Adrenal gland (tissue), 12 donors: Measurements from ENCODE around the gene RAMP2. TPM values are rescaled to one million over a fixed set of nuclear protein-coding genes. Genes with fewer than 3 reads are reported as not detected.

Experiments
- DNase-seq, 7 donors: peaks; one replicate each; pipeline ENCODE4 v3.0.0-alpha.2; 2019 to 2020
- H3K27ac ChIP-seq, 5 donors: fragments of 200-600 bp; sonication (generic) in 4 of 5; 1 replicate in 3 of 5; 2 replicates in 2 of 5; pipeline versions ENCODE4 v1.5.1 to v1.8.0; 2016 to 2020; ENCODE audit warnings: mild to moderate bottlenecking in 1 of 5
- H3K27me3 ChIP-seq: fragments of 200-600 bp; 2 replicates; pipeline ENCODE4 v1.8.0; 2021
- H3K36me3 ChIP-seq, 2 donors: fragments of 200-600 bp; replicated peaks in 1 of 2; 1 replicate in 1 of 2; 2 replicates in 1 of 2; pipeline versions ENCODE4 v1.5.1 to v1.8.0; 2018 to 2022
- H3K4me1 ChIP-seq, 2 donors: fragments of 200-600 bp; replicated peaks in 1 of 2; 1 replicate in 1 of 2; 2 replicates in 1 of 2; pipeline versions ENCODE4 v1.5.1 to v1.8.0; 2018 to 2021
- H3K4me3 ChIP-seq, 4 donors: fragments of 200-600 bp; sonication (generic) in 3 of 4; one replicate each; pipeline ENCODE4 v1.5.1; 2016 to 2018
- H3K9me3 ChIP-seq, 3 donors: fragments of 200-600 bp; sonication (generic) in 1 of 3; replicated peaks in 1 of 3; 1 replicate in 2 of 3; 2 replicates in 1 of 3; pipeline versions ENCODE4 v1.5.1 to v1.8.0; 2016 to 2021
- CTCF ChIP-seq, 6 experiments: fragments of 450-650 bp in 4 of 6; fragments of 200-600 bp in 2 of 6; sonication (generic) in 1 of 6; IDR thresholded peaks; 1 replicate in 5 of 6; 2 replicates in 1 of 6; pipeline versions ENCODE4 v1.5.1 to v1.8.0; 2016 to 2021; ENCODE audit warnings: antibody characterized with exemption in 6 of 6, mild to moderate bottlenecking in 2 of 6, moderate library complexity in 1 of 6
- POLR2A ChIP-seq, 2 donors: fragments of 450-650 bp; IDR thresholded peaks; one replicate each; pipeline ENCODE4 v1.6.1; 2017; ENCODE audit warnings: antibody characterized with exemption in 2 of 2, mild to moderate bottlenecking in 2 of 2, moderate library complexity in 1 of 2
- WGBS, 4 donors: extraction: QIAGEN DNeasy Blood & Tissue Kit in 2 of 4; methylation state at CpG; one replicate each; pipeline versions ENCODE4 v1.1.5 to v1.1.7; 2013 to 2017; 5-methylcytosine and 5-hydroxymethylcytosine counted together
- intact Hi-C, 2 donors: fragments of 100-400 bp; cut with DNase I; formaldehyde crosslinking; loops; one replicate each; pipeline versions ENCODE4 v1.14.1 to v1.15.0; 2022 to 2023
- polyA plus RNA-seq, 3 donors: library from polyadenylated mRNA; stranded (reverse); fragments of 200-250 nt in 2 of 3; fragments of 350-450 nt in 1 of 3; fragmentation: Illumina TruSeq in 1 of 3; extraction: RNeasy Lipid Tissue Mini Kit (QIAGEN cat#74804) in 1 of 3; gene quantifications; one replicate each; pipeline ENCODE4 v1.2.3, GENCODE V29; 2013 to 2014
- total RNA-seq, 9 donors: library from RNA; depleted of rRNA in 4 of 9; stranded (reverse); fragments of >200 nt in 4 of 9; fragments of 120-200 nt in 1 of 9; fragmentation: NEBNext Ultra II Directional in 1 of 9; extraction: Animal tissue kit (Norgen Biotek cat#: 25700) in 1 of 9; gene quantifications; one replicate each; pipeline versions ENCODE4 v1.1.0 to v1.2.4, GENCODE V29; 2013 to 2023
- donor health status: healthy with polysubstance abuse.
- donor health status: Bipolar disorder and iron deficiency.
- donor health status: DM: yes; HTN: yes; CAD: no.
- donor health status: DM: no; HTN: no; CAD: no.
- donor health status: DM: no; HTN: no; CAD: no.
- donor health status: DM: yes; HTN: yes; CAD: no.

Gene RAMP2
- total and polyA plus RNA-seq, 12 donors: 4.6 to 67.5 (median 22.3) TPM

GRCh38 chr17:42744283-42744805 is 16.7 kb upstream of the RAMP2 start:
- Histone ChIP-seq H3K4me1 (peaks cover 14 to 24% of the 10 kb centered on the region in 2 donors), H3K4me3 (peak overlapping the region in 3 of 4 donors; percentile 46 to 92 (median 65)), H3K27ac (peak overlapping the region; percentile 78 to 92 (median 89)), H3K36me3 (no peaks in the 10 kb centered on the region), H3K9me3 (no peaks in the 10 kb centered on the region), H3K27me3 (no peaks in the 10 kb centered on the region)
- DNase-seq: peak; percentile 62 to 84 (median 78)
- intact Hi-C loops: no loop called here
- no peak for TF ChIP-seq POLR2A (IDR thresholded peaks at IDR 0.05)
- no peak for TF ChIP-seq CTCF (IDR thresholded peaks at IDR 0.05)
- 1% methylated on average over 15 to 32 of the region's 32 CpGs for WGBS, 4 donors

- H3K27ac ChIP-seq: peak within 1 kb of the TSS; percentile 78 to 92 (median 89)
- TF ChIP-seq CTCF (IDR thresholded peaks at IDR 0.05) (peak in 3 of 6 experiments; percentile 16 to 36 (median 34)), POLR2A (IDR thresholded peaks at IDR 0.05) (peak in 1 of 2 donors; percentile 86)
- no peaks in the 10 kb centered on the region for H3K27me3 ChIP-seq
- H3K36me3 ChIP-seq: no peaks in the 10 kb centered on the region
- no peaks in the 10 kb centered on the region for H3K9me3 ChIP-seq
- peaks cover 14 to 27% of the 10 kb centered on the region in 2 donors for H3K4me1 ChIP-seq
- peak; percentile 88 to 93 (median 91) for DNase-seq
- intact Hi-C loops: no loop called here
- 5 to 33% (median 14%) methylated on average over 8 to 50 of the region's 50 CpGs for WGBS, 4 donors
- peak within 1 kb of the TSS in 3 of 4 donors; percentile 46 to 92 (median 65) for H3K4me3 ChIP-seq
Measured at GRCh38 chr17:42744806-42745617, 16.0 kb upstream of the RAMP2 start, which contains the start of gene EZH1. Gene EZH1 (minus strand): TSS chr17:42745040. CDS start chr17:42728941, 16,099 bp downstream.

- Histone ChIP-seq H3K9me3 (no peaks in the 10 kb centered on the region), H3K27ac (peak overlapping the region in 2 of 5 donors; percentile 34 to 59), H3K4me3 (no peak overlapping the region), H3K36me3 (no peaks in the 10 kb centered on the region), H3K27me3 (no peaks in the 10 kb centered on the region), H3K4me1 (peaks cover 14 to 28% of the 10 kb centered on the region in 2 donors)
- TF ChIP-seq POLR2A (IDR thresholded peaks at IDR 0.05): no peak
- intact Hi-C loops: no loop called here
- DNase-seq: peak in 1 of 7 donors; percentile 13
- 50 to 55% (median 54%) methylated on average over 7 of the region's 7 CpGs for WGBS, 4 donors
Measured at GRCh38 chr17:42748202-42748907, 12.7 kb upstream of the RAMP2 start.

- peaks cover 6 to 20% of the 10 kb centered on the region in 2 donors for H3K4me1 ChIP-seq
- no peaks in the 10 kb centered on the region for H3K36me3 ChIP-seq
- no peak overlapping the region for H3K4me3 ChIP-seq
- intact Hi-C loops: no loop called here
- peak overlapping the region in 2 of 5 donors; percentile 34 to 59 for H3K27ac ChIP-seq
- no peaks in the 10 kb centered on the region for H3K9me3 ChIP-seq
- no peak for TF ChIP-seq POLR2A (IDR thresholded peaks at IDR 0.05)
- no peak for TF ChIP-seq CTCF (IDR thresholded peaks at IDR 0.05)
- 56 to 67% (median 61%) methylated on average over 11 of the region's 11 CpGs for WGBS, 4 donors
- DNase-seq: no peak
- no peaks in the 10 kb centered on the region for H3K27me3 ChIP-seq
Measured at GRCh38 chr17:42748908-42749798, 11.9 kb upstream of the RAMP2 start.
